Activated gamma-delta T cell treated with anti-CD3 and anti-CD28 coated beads, Interleukin-2, amount 50 U/mL, for 16 hours (primary cell): Measurements from ENCODE around the gene PCBP3.
"Not testable (repeated sequence)": the region's sequence is repeated elsewhere in the genome, so short reads cannot be mapped to it uniquely, and the experiment has no call there.

Experiments used
- DNase-seq: peaks from one replicate; pipeline ENCODE4 v3.0.0-alpha.2; 2020; ENCODE audit warnings: low read depth

The PCBP3 gene

GRCh38 chr21:45845770-45846090, 202.2 kb downstream of the PCBP3 start:
- DNase-seq = no peak

DNA sequence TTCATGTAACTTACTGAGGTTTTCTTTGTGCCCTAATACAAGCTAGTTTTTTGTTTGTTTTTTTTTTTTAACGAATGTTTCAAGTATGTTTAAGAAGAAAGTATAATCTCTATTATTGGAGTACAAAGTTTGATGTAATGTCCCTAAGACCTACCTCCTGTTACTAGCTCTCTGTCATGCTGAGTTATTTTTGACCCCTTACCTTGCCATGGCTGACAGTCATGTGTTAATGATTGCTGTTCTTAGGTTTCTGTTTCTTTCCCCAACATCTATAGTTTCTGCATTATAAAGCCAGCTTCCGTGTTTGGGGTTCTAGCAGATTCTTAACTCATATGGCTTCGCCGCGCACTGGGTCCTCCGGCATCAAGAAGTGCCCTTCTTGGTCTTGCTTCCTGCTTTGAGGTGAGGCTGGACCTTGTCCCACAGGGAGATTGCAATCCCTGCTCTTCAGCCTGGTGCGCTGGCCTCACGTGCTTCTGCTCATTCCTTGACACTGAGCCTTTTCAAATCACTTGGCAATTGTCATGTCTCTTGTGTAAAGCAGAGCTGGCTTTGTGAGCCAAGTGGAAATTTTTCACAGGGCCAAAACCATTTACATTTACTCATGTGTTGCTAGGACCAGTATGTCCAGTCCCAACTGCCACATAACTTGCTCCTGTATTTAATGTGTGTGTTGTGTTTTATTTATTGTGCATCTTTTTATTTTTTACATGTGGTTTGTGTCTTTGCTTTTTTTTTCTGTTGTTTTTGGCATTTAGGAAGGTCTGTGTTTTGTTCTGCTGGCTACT, 203.0 kb downstream of the PCBP3 start:
- DNase-seq = no peak

- DNase-seq = no peak
These were observed 204.3 kb downstream of the PCBP3 start for GRCh38 chr21:45847870-45848269.

DNA sequence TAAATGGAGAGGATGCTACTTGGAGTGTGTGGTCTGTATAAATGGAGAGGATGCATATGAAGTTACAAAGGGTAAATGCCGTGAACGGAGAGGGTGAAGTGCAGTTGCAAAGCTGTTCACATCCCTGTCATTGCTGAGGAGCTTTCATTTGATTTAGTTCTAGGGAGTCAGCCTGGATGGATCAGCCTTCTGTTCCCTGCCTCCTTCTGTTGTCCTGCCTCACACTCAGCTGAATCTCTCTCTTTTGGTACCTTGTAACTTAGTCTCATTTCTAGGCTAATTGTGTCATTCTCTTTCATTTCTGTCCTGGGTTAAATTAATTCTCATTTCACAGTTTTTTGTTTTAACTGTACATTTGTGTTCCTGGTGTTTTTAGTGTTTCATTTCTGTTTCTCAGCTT, 204.8 kb downstream of the PCBP3 start:
- DNase-seq = no peak

DNA sequence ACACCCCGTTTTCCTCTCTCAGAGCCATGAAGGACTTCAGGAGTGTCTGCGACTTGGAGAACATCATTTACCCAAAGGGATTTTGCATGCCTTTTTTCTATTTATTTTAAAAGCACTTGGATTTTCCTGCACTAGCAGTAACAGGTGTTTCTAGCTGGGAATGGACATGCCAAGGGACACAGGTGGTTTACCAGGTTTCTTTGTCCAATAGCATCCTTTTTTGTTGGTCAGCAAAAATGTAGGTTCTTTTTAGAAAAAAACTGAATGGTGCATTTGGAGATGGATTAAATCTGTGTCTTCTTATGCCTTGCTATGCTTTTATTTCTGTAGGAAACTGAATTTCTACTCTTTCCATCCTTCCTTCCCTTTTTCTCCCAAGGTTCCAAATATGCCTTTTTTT, 205.3 kb downstream of the PCBP3 start:
- no peak for DNase-seq

DNA sequence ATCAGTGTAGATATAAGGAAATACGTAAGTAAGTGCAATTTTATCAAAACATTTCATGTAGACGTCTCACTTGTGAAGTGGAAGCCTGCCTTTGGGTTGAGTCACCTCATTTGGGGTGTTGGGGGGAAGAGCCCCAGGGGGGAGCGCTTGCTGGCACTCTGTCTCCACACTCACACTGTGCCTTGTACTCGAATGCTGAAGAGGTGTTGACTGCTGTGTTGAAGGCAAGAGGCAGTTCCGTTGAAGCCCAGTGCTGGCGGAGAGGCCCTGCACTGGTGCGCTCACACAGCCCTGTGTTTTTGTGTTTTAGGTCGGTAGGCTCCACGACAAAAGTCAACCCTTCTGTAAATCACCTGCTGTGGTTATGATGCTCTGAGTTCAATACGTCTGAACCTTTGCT, 206.1 kb downstream of the PCBP3 start:
- DNase-seq = no peak

GRCh38 chr21:45850181-45850580, 206.7 kb downstream of the PCBP3 start:
- no peak for DNase-seq

DNA sequence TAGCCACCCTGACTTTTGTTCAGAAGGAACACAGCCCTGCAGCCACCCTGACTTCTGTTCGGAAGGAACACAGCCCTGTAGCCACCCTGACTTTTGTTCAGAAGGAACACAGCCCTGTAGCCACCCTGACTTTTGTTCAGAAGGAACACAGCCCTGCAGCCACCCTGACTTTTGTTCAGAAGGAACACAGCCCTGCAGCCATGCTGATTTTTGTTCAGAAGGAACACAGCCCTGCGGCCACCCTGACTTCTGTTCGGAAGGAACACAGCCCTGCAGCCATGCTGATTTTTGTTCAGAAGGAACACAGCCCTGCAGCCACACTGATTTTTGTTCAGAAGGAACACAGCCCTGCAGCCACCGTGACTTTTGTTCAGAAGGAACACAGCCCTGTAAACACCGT, 208.9 kb downstream of the PCBP3 start:
- DNase-seq = not testable (repeated sequence)

DNA sequence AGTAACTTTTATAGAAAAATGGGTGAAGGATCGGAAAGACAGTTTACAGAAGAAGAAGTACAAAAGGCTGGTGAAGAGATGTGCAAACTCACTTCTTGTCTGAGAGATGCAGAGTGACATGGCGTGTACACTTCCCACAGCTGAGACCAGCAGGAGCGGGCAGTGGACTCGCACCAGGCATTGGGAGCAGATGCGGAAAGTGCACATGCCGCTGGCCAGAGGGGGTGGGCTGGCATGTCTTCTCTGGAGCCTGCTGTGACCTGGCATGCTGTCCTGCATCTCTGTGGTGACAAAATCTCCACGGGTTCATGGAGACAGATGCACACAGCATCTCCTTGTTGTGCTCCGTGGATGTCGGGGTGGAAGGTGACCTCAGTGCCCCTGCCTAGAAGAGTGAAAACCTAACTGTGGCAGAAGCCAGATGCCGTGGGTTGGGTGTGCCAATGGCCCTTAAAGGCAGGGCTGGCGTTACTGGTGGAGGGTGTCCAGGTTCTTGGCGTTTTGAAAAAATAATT, 209.4 kb downstream of the PCBP3 start:
- DNase-seq = no peak

DNA sequence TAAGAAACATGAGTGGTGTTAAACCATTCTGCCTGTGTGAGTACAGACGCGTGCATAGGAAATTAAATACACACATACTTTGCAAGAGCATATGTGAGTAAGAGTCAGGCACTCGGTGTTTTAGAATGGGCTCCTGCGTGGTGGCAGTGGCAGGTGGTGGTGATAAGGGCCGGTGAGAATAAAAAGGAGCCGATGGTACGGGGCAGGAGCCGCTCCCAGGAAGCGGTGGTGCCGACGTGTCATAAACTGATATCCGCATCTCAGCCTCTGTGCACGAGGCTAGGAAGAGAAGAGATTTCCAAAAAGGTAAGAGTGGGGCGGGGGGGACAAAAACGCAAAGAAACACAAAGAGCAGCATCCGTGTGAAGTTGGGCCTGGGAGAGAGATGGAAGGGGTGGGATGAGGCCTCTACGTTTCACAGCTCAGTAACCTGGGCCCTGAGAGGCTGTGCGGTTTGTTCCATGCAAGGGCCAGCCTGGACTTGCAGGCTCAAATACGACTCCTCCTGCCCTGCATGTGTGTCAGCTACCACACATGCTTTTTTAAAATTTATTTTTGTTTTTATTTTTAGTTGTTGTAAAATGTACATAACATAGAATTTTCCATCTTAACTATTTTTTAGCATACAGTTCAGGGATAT, 210.3 kb downstream of the PCBP3 start:
- no peak for DNase-seq

DNA sequence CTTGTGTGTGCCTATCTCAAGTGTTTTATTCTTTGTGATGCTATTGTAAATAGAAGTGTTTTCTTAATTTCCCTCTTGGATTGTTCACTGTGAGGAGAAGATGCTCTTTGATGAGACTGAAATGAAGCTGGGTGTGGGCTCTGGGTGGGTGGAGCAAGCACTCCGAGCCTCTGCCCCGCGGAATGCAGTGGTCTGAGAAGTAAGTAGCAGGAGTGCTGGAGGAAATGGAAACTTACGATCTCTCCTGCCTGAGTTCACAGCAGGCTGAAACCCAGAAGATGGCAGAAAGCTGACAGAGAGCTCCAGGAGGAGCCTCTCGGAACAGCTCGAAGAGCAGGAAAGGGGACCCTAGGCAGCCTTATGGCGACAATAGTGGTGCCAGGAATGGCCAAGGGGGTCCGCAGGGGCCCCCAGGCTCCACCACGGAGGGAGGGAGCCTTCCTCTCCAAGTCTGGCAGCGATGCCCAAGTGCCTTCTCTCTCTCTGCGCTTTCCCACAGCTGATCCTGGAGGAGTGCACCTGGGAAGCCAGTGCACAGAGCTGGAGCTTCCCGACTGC, 211.2 kb downstream of the PCBP3 start:
- DNase-seq = no peak

DNA sequence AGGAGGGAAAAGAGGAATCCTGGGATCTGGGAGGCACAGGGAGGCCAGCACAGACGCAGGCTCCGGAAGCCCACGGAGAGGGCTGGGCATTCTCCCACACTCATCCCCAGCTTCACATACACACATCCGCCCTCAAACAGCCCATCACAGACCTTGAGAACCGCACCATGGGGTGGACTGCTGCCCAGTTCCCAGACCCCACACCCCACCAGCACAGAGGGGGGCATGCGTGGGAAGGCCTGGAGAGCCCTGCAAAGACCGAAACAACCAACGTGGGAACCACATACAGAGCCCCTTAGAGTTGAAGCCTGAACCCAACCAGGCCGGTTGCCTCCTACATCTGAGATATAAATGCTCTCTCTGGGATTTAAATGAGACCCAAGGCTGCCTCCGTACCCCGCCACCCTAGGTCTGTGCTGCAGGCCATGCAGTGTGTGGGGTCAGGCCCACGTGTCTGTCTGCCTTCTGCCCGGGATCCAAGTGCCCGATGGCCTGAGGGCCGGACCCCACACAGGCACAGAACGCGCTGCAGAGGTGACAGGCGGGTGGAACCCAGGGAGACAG, 211.8 kb downstream of the PCBP3 start:
- no peak for DNase-seq

DNA sequence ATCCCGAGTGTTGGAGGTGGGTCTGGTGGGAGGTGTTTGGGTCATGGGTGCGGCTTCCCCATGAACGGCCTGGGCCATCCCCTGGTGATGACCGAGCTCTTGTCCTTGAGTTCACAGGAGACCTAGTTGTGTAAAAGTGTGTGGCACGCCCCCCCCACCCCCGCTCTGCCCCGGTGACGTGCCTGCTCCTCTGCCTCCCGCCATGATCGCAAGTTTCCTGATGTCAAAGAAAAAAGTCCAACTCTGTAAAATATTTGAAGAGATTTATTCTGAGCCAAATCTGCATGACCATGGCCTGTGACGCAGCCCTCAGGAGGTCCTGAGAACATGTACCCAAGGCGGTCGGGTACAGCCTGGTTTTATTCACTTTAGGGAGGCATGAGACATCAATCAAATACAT, 212.9 kb downstream of the PCBP3 start:
- no peak for DNase-seq

DNA sequence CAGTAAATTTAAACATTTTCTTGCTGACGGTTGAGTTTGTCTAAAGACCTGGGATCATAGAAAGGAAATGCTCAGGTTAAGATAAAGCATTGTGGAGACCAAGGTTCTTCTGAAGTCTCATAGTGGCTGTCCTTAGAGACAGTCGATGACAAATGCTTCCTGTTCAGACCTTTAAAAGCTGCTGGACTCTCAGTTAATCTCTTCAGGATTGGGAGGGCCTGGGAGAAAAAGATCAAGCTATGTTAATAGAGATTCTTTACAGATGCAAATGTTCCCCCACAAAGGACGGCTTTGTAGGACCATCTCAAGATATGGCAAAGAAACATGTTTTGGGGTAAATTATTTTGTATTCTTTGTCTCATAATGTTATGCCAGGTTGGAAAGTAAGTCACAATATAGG, 213.4 kb downstream of the PCBP3 start:
- DNase-seq = no peak

DNA sequence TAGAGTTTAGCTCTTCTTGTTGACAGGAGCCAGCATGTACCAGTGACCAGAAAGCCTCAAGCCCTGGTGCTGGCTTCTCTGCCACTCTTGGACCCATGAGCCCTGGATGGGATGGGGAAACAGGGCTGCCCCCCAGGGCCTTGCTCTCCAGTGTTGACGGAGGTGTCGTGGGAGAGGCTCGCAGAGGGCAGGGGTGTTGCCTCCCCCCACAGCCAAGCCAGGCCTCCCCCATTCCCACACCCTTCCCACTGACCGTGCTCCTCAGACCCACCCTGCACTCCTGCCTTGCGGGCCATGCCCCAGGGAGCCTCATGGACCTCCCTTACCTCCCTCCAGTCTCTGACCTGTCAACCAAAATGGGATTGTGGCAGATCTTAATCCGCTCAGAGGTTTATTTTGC, 214.2 kb downstream of the PCBP3 start:
- DNase-seq = no peak

DNA sequence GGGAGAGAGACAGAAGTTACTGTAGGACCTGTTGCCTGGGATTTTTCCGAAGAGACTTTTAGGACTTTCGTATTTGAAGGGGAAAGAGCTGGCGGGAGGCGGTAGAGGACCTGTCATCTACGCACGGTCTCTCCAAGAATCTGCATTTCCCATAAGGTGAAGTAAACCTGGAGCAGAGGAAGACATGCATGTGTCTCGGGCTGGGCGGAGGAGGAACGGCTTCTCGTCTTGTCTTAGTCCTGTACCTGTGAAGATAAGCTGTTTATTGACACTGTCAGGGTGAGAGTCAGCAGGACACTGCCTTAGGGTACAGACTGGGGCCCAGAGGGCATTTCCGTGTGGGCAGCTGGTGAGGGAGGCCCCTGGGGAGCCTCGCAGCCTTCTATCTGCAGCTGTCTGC, 214.7 kb downstream of the PCBP3 start:
- no peak for DNase-seq

DNA sequence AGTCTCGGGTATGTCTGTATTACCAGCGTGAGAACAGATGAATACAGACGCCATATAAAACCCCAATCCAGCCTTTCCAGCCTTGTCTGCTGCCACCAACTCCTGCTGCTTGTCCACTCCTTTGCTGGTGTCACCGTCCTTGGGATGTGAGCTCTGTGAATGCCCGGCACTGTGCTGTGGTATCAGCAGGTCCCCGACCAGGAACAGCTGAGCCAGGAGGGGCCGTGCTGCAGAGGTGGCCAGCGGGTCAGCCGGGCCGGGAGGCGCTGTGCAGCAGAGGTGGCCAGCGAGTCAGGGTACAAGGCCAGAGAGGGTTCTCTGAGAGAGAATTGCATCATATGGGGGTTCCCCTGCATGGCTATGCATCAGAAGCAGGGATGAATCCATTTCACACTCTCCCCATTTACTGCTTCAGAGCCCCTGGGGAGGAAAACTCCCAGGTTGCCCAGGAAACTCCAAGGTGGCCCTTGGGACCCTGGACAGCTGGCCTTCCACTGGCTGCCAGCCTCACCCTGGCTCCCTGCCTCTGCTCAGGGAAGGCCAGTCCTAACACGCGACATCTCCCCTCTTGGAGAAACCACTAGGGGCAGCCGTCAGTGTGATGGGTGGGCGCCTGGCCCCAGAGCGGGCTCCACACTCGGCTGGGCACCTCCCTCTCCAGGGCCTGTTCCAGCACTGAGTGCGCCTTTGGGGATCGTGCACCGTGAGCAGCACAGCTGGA, 215.7 kb downstream of the PCBP3 start:
- DNase-seq = no peak

- no peak for DNase-seq
These were observed 216.3 kb downstream of the PCBP3 start for GRCh38 chr21:45859762-45860357.

GRCh38 chr21:45860493-45861155, 217.1 kb downstream of the PCBP3 start:
- DNase-seq = no peak

- no peak for DNase-seq
These were observed 217.8 kb downstream of the PCBP3 start for GRCh38 chr21:45861156-45861870.
